ENCODE results near the gene PVALEF. TPM values are rescaled to one million over a fixed set of nuclear protein-coding genes. Genes with fewer than 3 reads are reported as not detected.
A peak's percentile ranks its signal among the peaks of the same experiment; 100 is the strongest.

PVALEF gene
- total RNA-seq = not detected

- Mint-ChIP-seq H3K4me1 (no peaks in the 10 kb centered on the region), H3K4me3 (peak within 1 kb of the TSS; percentile 34), H3K27me3 (peaks cover 28% of the 10 kb centered on the region), H3K27ac (no peak within 1 kb of the TSS), H3K9me3 (no peaks in the 10 kb centered on the region), H3K36me3 (no peaks in the 10 kb centered on the region)
- no peak for DNase-seq
These were observed at the start of gene PVALEF for GRCh38 chr17:81165246-81166032. Gene PVALEF, plus strand, starts transcription at chr17:81165507. Its CDS starts 15,720 bp downstream, at chr17:81181227.

- H3K27me3 Mint-ChIP-seq = no peaks in the 10 kb centered on the region
- no peaks in the 10 kb centered on the region for H3K36me3 Mint-ChIP-seq
- DNase-seq = no peak
- H3K4me1 Mint-ChIP-seq = peaks cover 2% of the 10 kb centered on the region
- no peak overlapping the region for H3K4me3 Mint-ChIP-seq
- H3K27ac Mint-ChIP-seq = no peak overlapping the region
- no peaks in the 10 kb centered on the region for H3K9me3 Mint-ChIP-seq
These were observed 49.4 kb upstream of the PVALEF start for GRCh38 chr17:81115749-81116464.

- no peaks in the 10 kb centered on the region for H3K36me3 Mint-ChIP-seq
- no peak overlapping the region for H3K27ac Mint-ChIP-seq
- peaks cover 2% of the 10 kb centered on the region for H3K4me1 Mint-ChIP-seq
- no peaks in the 10 kb centered on the region for H3K9me3 Mint-ChIP-seq
- no peak for DNase-seq
- H3K27me3 Mint-ChIP-seq = no peaks in the 10 kb centered on the region
- H3K4me3 Mint-ChIP-seq = no peak overlapping the region
These were observed 48.6 kb upstream of the PVALEF start for GRCh38 chr17:81116704-81117103.

- Mint-ChIP-seq H3K27me3 (no peaks in the 10 kb centered on the region), H3K27ac (no peak overlapping the region), H3K4me1 (peaks cover 2% of the 10 kb centered on the region), H3K4me3 (no peak overlapping the region), H3K36me3 (no peaks in the 10 kb centered on the region), H3K9me3 (no peaks in the 10 kb centered on the region)
- no peak for DNase-seq
These were observed 47.6 kb upstream of the PVALEF start for GRCh38 chr17:81117672-81118198.

- Mint-ChIP-seq H3K9me3 (no peaks in the 10 kb centered on the region), H3K27me3 (no peaks in the 10 kb centered on the region), H3K4me3 (peak overlapping the region; percentile 64), H3K4me1 (peaks cover 2% of the 10 kb centered on the region), H3K27ac (peak overlapping the region; percentile 38), H3K36me3 (no peaks in the 10 kb centered on the region)
- DNase-seq = no peak
These were observed 46.7 kb upstream of the PVALEF start for GRCh38 chr17:81118308-81119221.

GRCh38 chr17:81119223-81120148 lies 45.8 kb upstream of the PVALEF start:
- DNase-seq = peak; percentile 92
- Mint-ChIP-seq H3K4me1 (peaks cover 2% of the 10 kb centered on the region), H3K36me3 (no peaks in the 10 kb centered on the region), H3K4me3 (peak overlapping the region; percentile 52), H3K27ac (peak overlapping the region; percentile 38), H3K9me3 (no peaks in the 10 kb centered on the region), H3K27me3 (no peaks in the 10 kb centered on the region)

- no peak for DNase-seq
- Mint-ChIP-seq H3K27ac (no peak overlapping the region), H3K4me3 (no peak overlapping the region), H3K27me3 (no peaks in the 10 kb centered on the region), H3K9me3 (no peaks in the 10 kb centered on the region), H3K4me1 (peaks cover 2% of the 10 kb centered on the region), H3K36me3 (no peaks in the 10 kb centered on the region)
These were observed 45.2 kb upstream of the PVALEF start for GRCh38 chr17:81120149-81120484.

GRCh38 chr17:81120695-81121621 lies 44.3 kb upstream of the PVALEF start:
- Mint-ChIP-seq H3K36me3 (no peaks in the 10 kb centered on the region), H3K4me1 (peaks cover 2% of the 10 kb centered on the region), H3K27me3 (no peaks in the 10 kb centered on the region), H3K4me3 (no peak overlapping the region), H3K27ac (no peak overlapping the region), H3K9me3 (no peaks in the 10 kb centered on the region)
- DNase-seq = no peak

- Mint-ChIP-seq H3K27me3 (no peaks in the 10 kb centered on the region), H3K4me3 (no peak overlapping the region), H3K27ac (no peak overlapping the region), H3K4me1 (peaks cover 2% of the 10 kb centered on the region), H3K36me3 (no peaks in the 10 kb centered on the region), H3K9me3 (no peaks in the 10 kb centered on the region)
- no peak for DNase-seq
These were observed 43.2 kb upstream of the PVALEF start for GRCh38 chr17:81121841-81122733.

- no peak overlapping the region for H3K4me3 Mint-ChIP-seq
These were observed 42.0 kb upstream of the PVALEF start for GRCh38 chr17:81123052-81124048.

GRCh38 chr17:81124377-81124776 lies 40.9 kb upstream of the PVALEF start:
- Mint-ChIP-seq H3K9me3 (no peaks in the 10 kb centered on the region), H3K4me1 (no peaks in the 10 kb centered on the region), H3K4me3 (no peak overlapping the region), H3K36me3 (no peaks in the 10 kb centered on the region), H3K27ac (no peak overlapping the region), H3K27me3 (no peaks in the 10 kb centered on the region)
- no peak for DNase-seq

More at GRCh38 chr17:81123052-81124048, 42.0 kb upstream of the PVALEF start:
- no peak for DNase-seq
- H3K27me3 Mint-ChIP-seq = no peaks in the 10 kb centered on the region
- no peak overlapping the region for H3K27ac Mint-ChIP-seq
- no peaks in the 10 kb centered on the region for H3K9me3 Mint-ChIP-seq
- H3K4me1 Mint-ChIP-seq = peaks cover 2% of the 10 kb centered on the region
- no peaks in the 10 kb centered on the region for H3K36me3 Mint-ChIP-seq
